H9 (cell line): Measurements from ENCODE around the gene MED29. TPM values are rescaled to one million over a fixed set of nuclear protein-coding genes. Genes with fewer than 3 reads are reported as not detected.

Experiments
- DNase-seq: peaks from one replicate; pipeline ENCODE4 v3.0.0-alpha.2; 2017
- H2AFZ ChIP-seq: one replicate; pipeline ENCODE4 v1.6.1; 2013; ENCODE audit warnings: mild to moderate bottlenecking, low read length, control low read depth, moderate library complexity
- H2AK5ac ChIP-seq: 2 replicates; pipeline ENCODE4 v1.6.1; 2013; ENCODE audit warnings: low read length, control low read depth, mixed read lengths; ENCODE audit not compliant: insufficient read length
- H2BK120ac ChIP-seq: one replicate; pipeline ENCODE4 v1.6.1; 2013; ENCODE audit warnings: low read depth, mild to moderate bottlenecking, low read length, control low read depth, inconsistent platforms; ENCODE audit not compliant: poor library complexity, severe bottlenecking
- H2BK12ac ChIP-seq: 2 replicates; pipeline ENCODE4 v1.6.1; 2013; ENCODE audit warnings: low read length, control low read depth, mixed read lengths, low read depth; ENCODE audit not compliant: insufficient read length
- H2BK15ac ChIP-seq: 2 replicates; pipeline ENCODE4 v1.6.1; 2013; ENCODE audit warnings: low read depth, low read length, control low read depth
- H2BK20ac ChIP-seq: one replicate; pipeline ENCODE4 v1.6.1; 2013; ENCODE audit warnings: low read depth, mild to moderate bottlenecking, low read length, control low read depth, inconsistent platforms; ENCODE audit not compliant: poor library complexity, severe bottlenecking
- H2BK5ac ChIP-seq: 2 replicates; pipeline ENCODE4 v1.6.1; 2013; ENCODE audit warnings: low read length, control low read depth, mixed read lengths; ENCODE audit not compliant: insufficient read length
- H3K14ac ChIP-seq: 2 replicates; pipeline ENCODE4 v1.6.1; 2013; ENCODE audit warnings: low read length, control low read depth; ENCODE audit not compliant: insufficient read depth
- H3K18ac ChIP-seq: 2 replicates; pipeline ENCODE4 v1.6.1; 2013; ENCODE audit warnings: low read depth, mild to moderate bottlenecking, mixed read lengths, low read length, control low read depth; ENCODE audit not compliant: insufficient read length
- H3K23ac ChIP-seq: 2 replicates; pipeline ENCODE4 v1.6.1; 2013; ENCODE audit warnings: low read length, control low read depth, mixed read lengths, low read depth; ENCODE audit not compliant: insufficient read length
- H3K23me2 ChIP-seq: 2 replicates; pipeline ENCODE4 v1.6.1; 2013; ENCODE audit warnings: low read depth, mild to moderate bottlenecking, mixed read lengths, low read length, control low read depth; ENCODE audit not compliant: insufficient read length, poor library complexity, severe bottlenecking
- H3K27ac ChIP-seq: 2 replicates; pipeline ENCODE4 v1.5.1; 2013; ENCODE audit warnings: low read length, control low read depth, mixed read lengths, low read depth; ENCODE audit not compliant: insufficient read length
- H3K27me3 ChIP-seq: 2 replicates; pipeline ENCODE4 v1.6.1; 2013; ENCODE audit warnings: low read length, control low read depth, inconsistent platforms; ENCODE audit not compliant: insufficient read depth
- H3K4ac ChIP-seq: 2 replicates; pipeline ENCODE4 v1.6.1; 2013; ENCODE audit warnings: low read depth, mild to moderate bottlenecking, control low read depth, inconsistent platforms, low read length, moderate library complexity
- H3K4me1 ChIP-seq: 2 replicates; pipeline ENCODE4 v1.6.1; 2013; ENCODE audit warnings: low read length, control low read depth, inconsistent platforms; ENCODE audit not compliant: insufficient read depth
- H3K4me2 ChIP-seq: 2 replicates; pipeline ENCODE4 v1.6.1; 2013; ENCODE audit warnings: low read length, control low read depth, mixed read lengths; ENCODE audit not compliant: insufficient read length, insufficient read depth
- H3K56ac ChIP-seq: 2 replicates; pipeline ENCODE4 v1.6.1; 2013; ENCODE audit warnings: low read depth, mild to moderate bottlenecking, mixed read lengths, low read length, control low read depth; ENCODE audit not compliant: insufficient read length
- H3K79me1 ChIP-seq: 2 replicates; pipeline ENCODE4 v1.6.1; 2013; ENCODE audit warnings: low read depth, mild to moderate bottlenecking, moderate library complexity, low read length, control low read depth, inconsistent platforms; ENCODE audit not compliant: insufficient read depth, poor library complexity, severe bottlenecking
- H3K79me2 ChIP-seq: 2 replicates; pipeline ENCODE4 v1.6.1; 2013; ENCODE audit warnings: low read length, control low read depth, inconsistent platforms; ENCODE audit not compliant: insufficient read depth
- H3K9ac ChIP-seq: 2 replicates; pipeline ENCODE4 v1.6.1; 2013; ENCODE audit warnings: low read length, control low read depth, mixed read lengths; ENCODE audit not compliant: insufficient read length; ENCODE audit errors: extremely low read depth
- H3K9me3 ChIP-seq: one replicate; pipeline ENCODE4 v1.6.1; 2013; ENCODE audit warnings: low read depth, low read length, inconsistent platforms; ENCODE audit not compliant: control insufficient read depth
- H3T11ph ChIP-seq: one replicate; pipeline ENCODE4 v1.6.1; 2013; ENCODE audit warnings: mild to moderate bottlenecking, low read length, control low read depth, inconsistent platforms
- H4K20me1 ChIP-seq: one replicate; pipeline ENCODE4 v1.6.1; 2013; ENCODE audit not compliant: control insufficient read depth, insufficient read length, insufficient read depth
- H4K5ac ChIP-seq: 2 replicates; pipeline ENCODE4 v1.6.1; 2013; ENCODE audit warnings: low read depth, mild to moderate bottlenecking, mixed read lengths, low read length, control low read depth; ENCODE audit not compliant: insufficient read length
- H4K8ac ChIP-seq: replicated peaks from 2 replicates; pipeline ENCODE4 v1.6.1; 2013; ENCODE audit warnings: low read length, control low read depth, mixed read lengths, low read depth; ENCODE audit not compliant: insufficient read length
- H4K91ac ChIP-seq: 2 replicates; pipeline ENCODE4 v1.6.1; 2013; ENCODE audit warnings: low read depth, mild to moderate bottlenecking, moderate library complexity, mixed read lengths, low read length, control low read depth; ENCODE audit not compliant: insufficient read length
- H3K27ac Mint-ChIP-seq, 3 experiments: 2 replicates in 2 of 3; 3 replicates in 1 of 3; pipeline ENCODE4 v1.8.0; 2020 to 2021; ENCODE audit warnings: mixed read lengths in 3 of 3, mild to moderate bottlenecking in 1 of 3, moderate library complexity in 1 of 3
- H3K27me3 Mint-ChIP-seq: 2 replicates; pipeline ENCODE4 v1.8.0; 2021; ENCODE audit warnings: low read depth, mild to moderate bottlenecking, moderate library complexity, mixed read lengths
- H3K36me3 Mint-ChIP-seq, 3 experiments: 2 replicates in 2 of 3; 3 replicates in 1 of 3; pipeline ENCODE4 v1.8.0; 2020 to 2021; ENCODE audit warnings: low read depth in 3 of 3, mixed read lengths in 3 of 3; ENCODE audit not compliant: insufficient read depth in 1 of 3
- H3K4me1 Mint-ChIP-seq, 2 experiments: 2 replicates each; pipeline ENCODE4 v1.8.0; 2020; ENCODE audit warnings: mixed read lengths in 2 of 2
- H3K4me3 Mint-ChIP-seq, 2 experiments: 2 replicates in 1 of 2; 3 replicates in 1 of 2; pipeline ENCODE4 v1.8.0; 2020 to 2021; ENCODE audit warnings: mild to moderate bottlenecking in 2 of 2, mixed read lengths in 2 of 2, moderate library complexity in 1 of 2
- H3K9me3 Mint-ChIP-seq, 2 experiments: 2 replicates in 1 of 2; 3 replicates in 1 of 2; pipeline ENCODE4 v1.8.0; 2020; ENCODE audit warnings: mild to moderate bottlenecking in 2 of 2, mixed read lengths in 2 of 2, moderate library complexity in 1 of 2
- WGBS: extraction: QIAGEN DNeasy Blood & Tissue Kit; methylation state at CpG from one replicate; pipeline ENCODE4 v1.1.7; 2013; ENCODE audit warnings: missing lambda C conversion rate, low lambda C conversion rate, mixed read lengths; ENCODE audit not compliant: insufficient read length; ENCODE audit errors: extremely low coverage; 5-methylcytosine and 5-hydroxymethylcytosine counted together
- total RNA-seq: library from RNA; stranded (reverse); gene quantifications from 2 replicates; pipeline ENCODE4 v1.2.1, GENCODE V29; 2021
- TF ChIP-seq, protein P1 (sequence below): fragments of 200-600 bp; sonication (generic); conservative IDR thresholded peaks from 3 replicates; pipeline ENCODE4 v1.8.0; 2021; ENCODE audit warnings: antibody characterized with exemption, mild to moderate bottlenecking

The MED29 gene
- total RNA-seq, 1 experiment from 2014 or later, result 48.3 TPM

DNA sequence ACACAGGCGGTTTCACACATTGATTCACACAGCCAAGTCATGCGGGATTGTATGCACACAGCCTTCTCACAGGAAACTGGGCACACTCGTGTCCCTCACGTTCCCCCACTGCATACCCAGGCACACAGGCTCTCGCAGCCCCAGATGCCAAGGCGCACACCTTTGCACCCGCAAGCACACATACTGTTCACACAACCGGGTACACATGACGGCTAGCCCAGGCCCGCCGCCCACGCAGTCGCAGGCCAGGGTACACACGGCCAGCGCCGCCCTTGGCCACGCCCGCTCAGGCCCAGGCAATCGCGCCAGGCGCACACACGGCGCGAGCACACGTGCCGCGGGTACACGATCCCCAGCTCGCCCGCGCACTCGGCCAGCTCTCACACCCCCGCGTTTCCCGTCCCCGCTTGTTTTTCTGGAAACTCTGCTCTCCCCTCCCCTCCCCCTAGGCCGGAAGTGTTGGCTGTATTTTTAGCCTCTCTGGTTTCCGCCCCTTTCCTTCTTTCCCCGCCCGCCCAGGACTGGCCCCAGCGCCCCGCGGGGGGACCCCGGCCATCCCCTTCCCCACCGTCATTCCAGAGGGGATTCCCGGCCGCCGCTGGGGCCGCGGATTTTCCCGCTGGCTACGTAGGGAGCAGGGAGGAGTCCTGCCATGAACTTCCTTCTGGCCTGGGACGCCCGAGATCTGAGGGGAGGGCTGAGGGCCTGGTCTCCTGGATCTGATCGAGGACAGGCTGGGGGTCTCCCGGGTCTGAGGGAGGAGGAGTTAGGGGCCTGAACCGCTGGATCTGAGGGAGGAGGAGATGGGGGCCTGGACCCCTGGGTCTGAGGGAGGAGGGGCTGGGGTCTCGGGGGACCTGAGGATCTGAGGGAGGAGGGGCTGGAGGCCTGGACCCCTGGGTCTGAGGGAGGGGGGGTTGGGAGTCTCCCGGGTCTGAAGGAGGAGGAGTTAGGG, 11.4 kb downstream of the MED29 start:
- Mint-ChIP-seq H3K27ac (peak overlapping the region; percentile 99 to 100 (median 100)), H3K36me3 (peaks cover 0 to 10% (median 6%) of the 10 kb centered on the region in 3 experiments; a peak in 6 of 7 replicates), H3K4me3 (peak overlapping the region; percentile 87 to 95), H3K4me1 (peaks cover 29 to 44% of the 10 kb centered on the region in 2 experiments), H3K27me3 (no peaks in the 10 kb centered on the region; the same call in 1 of the 2 replicates), H3K9me3 (no peaks in the 10 kb centered on the region; a peak in 1 of 5 replicates)
- no CpG with 5 or more reads among the region's 59 CpGs for WGBS
- H3K9me3 ChIP-seq, result no peaks in the 10 kb centered on the region
- peak; percentile 91 for DNase-seq
- H4K5ac ChIP-seq, result peak overlapping the region; percentile 43
- peak overlapping the region; percentile 74 for H3K18ac ChIP-seq
- H3K14ac ChIP-seq, result peak overlapping the region; percentile 94
- H2BK120ac ChIP-seq, result peak overlapping the region; percentile 97
- peak overlapping the region; percentile 25 for H4K91ac ChIP-seq
- H4K8ac ChIP-seq, result no peak overlapping the region
- H2BK15ac ChIP-seq, result peak overlapping the region; percentile 27; the same call in 1 of the 2 replicates
- H2AK5ac ChIP-seq, result no peak overlapping the region
- H3K4me2 ChIP-seq, result peak overlapping the region; percentile 60
- H3K9ac ChIP-seq, result peak overlapping the region; percentile 80
- H3K79me2 ChIP-seq, result peaks cover 1% of the 10 kb centered on the region; the same call in 1 of the 2 replicates
- H4K20me1 ChIP-seq, result no peaks in the 10 kb centered on the region
- H2AFZ ChIP-seq, result no peak overlapping the region
- no peak overlapping the region for H2BK20ac ChIP-seq
- no peak overlapping the region; the same call in 1 of the 2 replicates for H3K4ac ChIP-seq
- peak overlapping the region; percentile 18 for H2BK12ac ChIP-seq
- H3K56ac ChIP-seq, result no peak overlapping the region
- no peaks in the 10 kb centered on the region for H3K79me1 ChIP-seq
- H3K27me3 ChIP-seq, result no peaks in the 10 kb centered on the region
- H2BK5ac ChIP-seq, result no peak overlapping the region
- peaks cover 6% of the 10 kb centered on the region; the same call in 1 of the 2 replicates for H3K4me1 ChIP-seq
- peak overlapping the region; percentile 1 for H3K23ac ChIP-seq
- H3K23me2 ChIP-seq, result peaks cover 21% of the 10 kb centered on the region
- TF ChIP-seq, protein P1, sequence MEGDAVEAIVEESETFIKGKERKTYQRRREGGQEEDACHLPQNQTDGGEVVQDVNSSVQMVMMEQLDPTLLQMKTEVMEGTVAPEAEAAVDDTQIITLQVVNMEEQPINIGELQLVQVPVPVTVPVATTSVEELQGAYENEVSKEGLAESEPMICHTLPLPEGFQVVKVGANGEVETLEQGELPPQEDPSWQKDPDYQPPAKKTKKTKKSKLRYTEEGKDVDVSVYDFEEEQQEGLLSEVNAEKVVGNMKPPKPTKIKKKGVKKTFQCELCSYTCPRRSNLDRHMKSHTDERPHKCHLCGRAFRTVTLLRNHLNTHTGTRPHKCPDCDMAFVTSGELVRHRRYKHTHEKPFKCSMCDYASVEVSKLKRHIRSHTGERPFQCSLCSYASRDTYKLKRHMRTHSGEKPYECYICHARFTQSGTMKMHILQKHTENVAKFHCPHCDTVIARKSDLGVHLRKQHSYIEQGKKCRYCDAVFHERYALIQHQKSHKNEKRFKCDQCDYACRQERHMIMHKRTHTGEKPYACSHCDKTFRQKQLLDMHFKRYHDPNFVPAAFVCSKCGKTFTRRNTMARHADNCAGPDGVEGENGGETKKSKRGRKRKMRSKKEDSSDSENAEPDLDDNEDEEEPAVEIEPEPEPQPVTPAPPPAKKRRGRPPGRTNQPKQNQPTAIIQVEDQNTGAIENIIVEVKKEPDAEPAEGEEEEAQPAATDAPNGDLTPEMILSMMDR, result no peak
- peak overlapping the region; percentile 42 for H3K27ac ChIP-seq
- no peak overlapping the region for H3T11ph ChIP-seq
